ENCODE results near the gene FAM168A.
A peak's percentile ranks its signal among the peaks of the same experiment; 100 is the strongest.

Gene FAM168A, protein sequence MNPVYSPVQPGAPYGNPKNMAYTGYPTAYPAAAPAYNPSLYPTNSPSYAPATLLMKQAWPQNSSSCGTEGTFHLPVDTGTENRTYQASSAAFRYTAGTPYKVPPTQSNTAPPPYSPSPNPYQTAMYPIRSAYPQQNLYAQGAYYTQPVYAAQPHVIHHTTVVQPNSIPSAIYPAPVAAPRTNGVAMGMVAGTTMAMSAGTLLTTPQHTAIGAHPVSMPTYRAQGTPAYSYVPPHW

DNA sequence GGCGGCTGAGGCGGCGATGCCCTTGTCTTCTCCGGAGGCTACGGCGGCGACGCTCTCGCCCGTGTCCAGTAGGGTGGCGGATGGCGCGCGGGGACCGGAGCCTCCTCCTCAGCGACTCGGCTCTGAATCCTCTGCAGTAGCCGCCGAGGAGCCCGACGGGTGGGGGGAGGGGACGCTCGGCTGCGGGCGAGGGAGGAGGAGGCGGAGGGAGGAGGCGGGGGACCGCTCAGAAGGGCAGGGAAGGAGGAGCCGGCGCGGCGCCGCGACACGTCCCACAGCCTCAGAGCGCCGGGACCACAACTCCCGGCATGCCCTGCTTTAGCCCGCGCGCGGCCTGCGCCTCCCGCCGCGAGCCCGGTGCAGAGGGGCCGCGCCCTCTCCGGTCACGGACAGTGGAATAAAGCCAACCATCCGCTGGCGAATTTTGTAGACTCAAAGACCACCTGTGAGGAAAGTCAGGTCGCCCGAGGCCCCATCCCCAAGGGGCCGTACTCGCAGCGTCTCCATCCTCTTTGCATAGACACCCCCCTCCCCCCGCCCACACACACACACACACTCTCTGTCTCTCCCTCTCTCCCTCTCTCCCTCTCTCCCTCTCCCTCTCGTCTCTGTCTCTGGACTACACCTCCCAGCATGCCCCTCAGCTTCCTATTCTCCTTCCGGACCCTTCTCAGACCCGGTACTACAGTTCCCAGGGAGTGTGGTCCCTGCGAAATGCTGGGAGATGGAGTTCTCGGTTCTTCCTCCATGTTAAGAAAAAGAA is at the start of gene FAM168A:
TSS of gene FAM168A (minus strand) at position 157 of the 763 bp plus-strand sequence. CDS start 129,638 bp downstream, outside the sequence.
- DNase-seq, result peak; percentile 99

DNA sequence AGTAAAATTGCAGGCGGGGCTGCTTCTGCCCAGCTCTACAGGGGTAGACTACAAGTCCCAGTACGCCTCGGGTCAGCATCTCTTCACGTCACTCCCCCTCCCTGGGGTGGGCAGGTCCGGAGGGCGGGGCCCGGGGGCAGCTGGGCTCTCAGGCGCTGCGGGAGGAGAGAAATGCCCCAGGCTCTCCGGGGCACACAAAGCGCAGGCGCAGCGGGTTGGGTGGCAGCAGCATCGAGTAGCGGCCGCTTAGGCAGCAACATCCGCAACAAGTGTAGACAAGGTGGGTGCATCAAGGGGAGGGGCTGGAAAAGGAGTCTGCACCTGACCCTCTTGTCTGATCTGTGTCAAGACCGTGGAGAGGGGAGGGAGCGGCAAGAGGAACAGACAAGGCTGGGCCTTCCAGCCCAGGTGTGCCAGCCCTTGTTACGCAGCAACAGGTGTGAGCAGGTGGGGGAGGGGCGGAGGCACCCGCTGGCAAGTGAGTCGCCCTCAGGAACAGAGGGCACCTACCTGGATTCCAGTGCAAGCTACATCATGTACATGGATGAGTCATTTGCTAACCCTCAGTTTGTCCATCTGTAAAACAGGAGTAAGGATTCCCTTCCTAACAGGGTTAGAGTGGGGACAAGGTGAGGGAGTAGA is 49.7 kb upstream of the FAM168A start:
- peak; percentile 95 for DNase-seq

DNA sequence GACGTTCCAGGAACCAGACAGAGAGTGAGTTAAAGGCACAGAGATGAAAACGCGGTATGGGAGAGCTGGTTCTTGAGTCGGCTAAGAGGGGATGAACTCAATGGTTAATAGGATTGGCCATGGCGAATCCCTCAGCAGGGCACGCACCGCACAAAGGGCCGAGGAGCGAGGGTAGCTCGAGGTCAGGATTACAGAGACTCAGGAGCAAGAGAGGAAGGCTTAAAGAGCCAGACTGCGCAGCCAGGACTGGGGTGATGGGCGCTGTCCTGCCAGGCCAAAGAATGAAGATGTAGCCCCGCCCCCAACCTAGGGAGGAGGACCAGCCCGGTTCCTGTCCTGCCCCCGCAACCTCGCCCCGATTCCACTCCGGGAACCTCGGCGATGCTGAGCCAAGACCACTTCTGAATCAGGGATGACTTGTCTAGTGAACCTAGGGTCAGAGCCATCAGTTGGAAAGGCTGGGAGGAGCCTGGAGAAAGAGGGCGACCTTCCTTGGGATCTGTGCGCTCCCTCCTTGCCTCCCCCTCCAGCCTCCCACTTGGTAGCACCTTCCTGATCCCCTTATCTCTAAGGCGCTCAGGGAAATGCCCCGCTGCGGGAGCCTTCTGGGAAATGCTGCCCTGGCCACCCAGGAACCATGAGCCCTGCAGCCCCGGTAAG is 48.2 kb upstream of the FAM168A start, which contains the start of gene PLEKHB1:
TSS of gene PLEKHB1 (plus strand) at position 610 of the 660 bp plus-strand sequence. CDS start at position 638, 28 bp downstream.
- DNase-seq, result no peak

DNA sequence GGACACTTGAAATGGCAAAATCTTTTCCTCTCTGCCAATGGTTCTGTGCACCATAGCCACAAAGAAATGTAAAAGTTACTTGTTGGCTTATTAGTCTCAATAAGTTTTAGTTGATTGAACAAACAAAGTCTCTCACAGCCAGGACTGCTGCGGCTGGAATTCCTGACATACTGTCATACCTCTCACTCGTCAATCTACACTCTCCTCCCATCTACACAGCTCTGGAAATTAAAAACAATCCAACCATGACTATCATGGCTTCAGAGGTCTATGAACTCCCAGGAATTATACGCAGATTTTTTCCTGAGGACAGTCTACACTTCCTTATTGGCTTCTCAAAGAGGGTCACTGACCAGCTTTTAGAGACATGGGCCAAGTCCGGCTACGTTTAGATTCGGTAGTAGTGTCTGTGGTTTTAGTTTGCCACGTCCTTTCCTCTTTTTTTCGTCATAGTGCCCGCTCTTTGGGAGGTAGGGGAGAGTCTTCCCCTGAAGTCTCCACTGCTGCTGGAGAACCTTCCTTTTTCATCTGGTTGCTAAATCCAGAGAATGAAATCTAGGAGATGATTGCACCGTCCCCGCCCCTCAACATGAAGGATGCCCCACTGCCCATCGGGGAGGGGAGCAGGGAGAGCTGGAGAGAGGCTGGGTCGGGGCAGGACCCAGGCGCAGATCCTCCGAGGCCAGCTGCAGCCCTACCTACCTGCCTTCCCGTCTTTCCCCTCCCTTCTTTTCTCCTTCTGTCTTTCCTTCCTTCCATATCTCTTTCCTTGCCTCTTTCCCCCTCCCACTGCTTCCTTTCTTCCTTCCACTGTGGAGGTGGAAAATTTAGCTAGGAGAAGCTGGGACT is 47.4 kb upstream of the FAM168A start:
- no peak for DNase-seq

DNA sequence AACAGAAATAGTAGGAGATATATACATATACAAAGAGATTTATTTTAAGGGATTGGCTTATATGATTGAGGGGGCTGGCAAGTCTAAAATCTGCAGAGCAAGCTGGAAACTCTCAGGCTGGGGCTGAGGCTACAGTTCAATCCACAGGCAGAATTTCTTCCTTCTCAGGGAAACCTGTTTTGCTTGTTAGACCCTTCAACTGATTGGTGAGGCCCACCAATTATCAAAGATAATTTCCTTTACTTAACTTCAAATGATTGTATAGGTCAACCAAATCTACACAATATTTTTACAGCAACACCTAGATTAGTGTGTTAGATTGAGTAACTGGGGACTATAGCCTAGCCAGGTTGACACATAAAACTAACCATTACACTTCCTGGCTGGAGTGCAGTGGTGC is 43.8 kb upstream of the FAM168A start:
- no peak for DNase-seq

GRCh38 chr11:73640592-73640991 is 42.7 kb upstream of the FAM168A start:
- DNase-seq, result no peak

DNA sequence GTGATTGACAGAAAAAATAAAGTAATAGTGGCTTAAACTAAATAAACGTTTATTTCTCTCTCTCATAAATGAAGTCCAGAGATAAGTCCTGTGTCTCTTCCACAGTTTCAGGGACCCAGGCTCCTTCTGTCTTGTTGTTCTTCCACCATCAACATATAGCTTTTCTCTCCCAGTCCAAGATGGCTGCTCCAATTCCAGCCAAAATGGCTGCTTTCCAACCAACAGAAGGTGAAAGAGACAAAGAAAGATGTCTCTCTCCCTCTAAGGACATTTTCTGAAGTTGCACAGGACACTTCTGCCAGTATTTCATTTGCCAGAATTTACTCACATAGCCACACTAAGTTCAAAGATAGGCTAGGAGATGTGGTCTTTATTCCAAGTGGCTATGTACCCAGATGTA is 39.1 kb upstream of the FAM168A start:
- no peak for DNase-seq

DNA sequence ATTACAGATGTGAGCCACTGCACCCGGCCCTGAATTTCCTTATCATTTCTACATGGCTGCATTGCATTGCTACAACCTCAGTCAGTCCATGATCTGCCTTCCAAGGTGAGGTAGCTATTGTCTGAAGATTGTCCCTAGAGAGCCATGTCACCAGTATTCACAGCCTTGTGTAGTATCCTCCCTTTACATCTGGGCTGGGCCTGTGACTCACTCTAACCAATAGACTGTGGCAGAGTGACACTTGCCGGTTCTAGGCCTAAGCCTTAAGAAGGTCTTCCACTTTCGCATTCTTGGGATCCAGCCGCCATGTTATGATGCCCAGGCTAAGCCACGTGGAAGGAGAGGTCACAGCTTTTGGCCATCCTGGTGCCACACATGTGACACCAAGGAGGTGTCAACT is 38.3 kb upstream of the FAM168A start:
- DNase-seq, result no peak

- no peak for DNase-seq
Measured at GRCh38 chr11:73635721-73636120, 37.8 kb upstream of the FAM168A start.

DNA sequence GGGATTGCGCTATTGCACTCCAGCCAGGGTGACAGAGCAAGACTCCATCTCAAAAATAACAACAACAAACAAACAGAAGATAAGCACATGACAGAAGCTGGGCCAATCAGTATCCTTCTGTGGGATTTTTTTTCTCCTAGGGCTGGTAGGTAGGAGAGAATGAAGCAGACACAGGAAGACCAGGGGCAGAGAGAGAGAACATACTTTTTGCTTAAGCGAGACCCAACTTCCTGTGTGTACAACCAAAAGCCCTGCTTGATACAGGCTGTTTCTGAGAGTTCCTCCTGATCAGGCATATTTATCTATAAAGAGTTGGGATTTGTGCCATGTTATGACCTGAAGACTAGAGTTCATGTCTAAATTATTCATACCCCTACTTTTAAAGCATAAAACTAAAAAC is 36.1 kb upstream of the FAM168A start:
- DNase-seq, result no peak

DNA sequence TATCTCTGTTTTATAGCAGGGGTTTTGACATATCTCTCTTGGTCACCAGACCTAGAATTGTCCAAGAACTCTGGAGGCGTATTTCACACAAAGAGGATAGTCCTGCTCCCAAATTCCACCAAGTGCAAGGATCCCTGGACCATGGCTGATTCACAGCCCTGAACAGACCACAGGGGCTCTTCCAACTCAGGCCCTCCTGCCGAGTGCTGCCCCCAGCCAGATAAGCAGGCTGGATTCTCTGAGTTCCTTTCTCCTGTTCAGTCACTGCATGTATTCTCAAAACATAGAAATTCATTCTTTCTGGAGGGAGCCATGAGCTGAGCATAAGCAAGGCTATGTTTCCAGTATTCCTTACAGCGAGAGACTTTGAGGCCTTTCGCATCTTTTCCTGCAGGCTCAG is 35.1 kb upstream of the FAM168A start:
- no peak for DNase-seq

DNA sequence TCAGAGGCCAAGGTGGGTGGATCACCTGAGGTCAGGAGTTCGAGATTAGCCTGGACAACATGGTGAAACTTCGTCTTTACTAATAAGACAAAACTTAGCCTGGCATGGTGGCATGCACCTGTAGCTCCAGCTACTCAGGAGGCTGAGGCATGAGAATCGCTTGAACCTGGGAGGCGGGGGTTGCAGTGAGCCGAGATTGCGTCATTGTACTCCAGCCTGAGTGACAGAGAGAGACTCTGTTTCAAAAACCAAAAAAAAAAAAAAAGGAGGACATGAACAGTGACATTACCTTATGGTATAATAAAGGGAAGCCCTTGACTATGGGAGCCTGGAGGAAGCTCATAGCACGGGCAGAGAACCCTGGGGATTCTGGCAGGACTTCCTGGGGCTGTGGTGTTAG is 32.0 kb upstream of the FAM168A start:
- DNase-seq, result no peak

GRCh38 chr11:73625696-73626318 is 27.9 kb upstream of the FAM168A start:
- DNase-seq, result peak; percentile 86

DNA sequence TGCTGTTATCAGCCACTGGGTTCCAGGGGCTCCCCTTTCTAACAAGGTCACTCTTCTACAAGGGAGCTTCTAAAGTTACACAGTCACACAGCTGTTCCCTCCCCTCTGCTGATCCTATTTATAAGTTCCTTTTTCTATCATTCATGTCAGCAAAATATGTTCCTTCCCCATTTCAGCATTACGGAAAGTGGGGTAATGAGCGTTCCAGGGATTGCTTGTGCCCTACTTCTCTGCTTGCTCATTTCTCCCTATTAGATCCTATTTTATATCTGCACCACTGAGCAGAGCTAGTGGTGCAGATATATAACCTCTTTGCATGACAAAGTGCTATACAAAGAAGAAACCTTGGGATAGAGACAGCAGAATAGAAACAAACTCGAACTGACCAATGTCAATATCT is 25.8 kb upstream of the FAM168A start:
- no peak for DNase-seq

- no peak for DNase-seq
Measured at GRCh38 chr11:73622926-73623593, 25.1 kb upstream of the FAM168A start.

GRCh38 chr11:73614591-73614990 is 16.7 kb upstream of the FAM168A start:
- no peak for DNase-seq

GRCh38 chr11:73612601-73613140 is 14.8 kb upstream of the FAM168A start:
- no peak for DNase-seq

- peak; percentile 88 for DNase-seq
Measured at GRCh38 chr11:73598719-73599379, 937 bp upstream of the FAM168A start.

DNA sequence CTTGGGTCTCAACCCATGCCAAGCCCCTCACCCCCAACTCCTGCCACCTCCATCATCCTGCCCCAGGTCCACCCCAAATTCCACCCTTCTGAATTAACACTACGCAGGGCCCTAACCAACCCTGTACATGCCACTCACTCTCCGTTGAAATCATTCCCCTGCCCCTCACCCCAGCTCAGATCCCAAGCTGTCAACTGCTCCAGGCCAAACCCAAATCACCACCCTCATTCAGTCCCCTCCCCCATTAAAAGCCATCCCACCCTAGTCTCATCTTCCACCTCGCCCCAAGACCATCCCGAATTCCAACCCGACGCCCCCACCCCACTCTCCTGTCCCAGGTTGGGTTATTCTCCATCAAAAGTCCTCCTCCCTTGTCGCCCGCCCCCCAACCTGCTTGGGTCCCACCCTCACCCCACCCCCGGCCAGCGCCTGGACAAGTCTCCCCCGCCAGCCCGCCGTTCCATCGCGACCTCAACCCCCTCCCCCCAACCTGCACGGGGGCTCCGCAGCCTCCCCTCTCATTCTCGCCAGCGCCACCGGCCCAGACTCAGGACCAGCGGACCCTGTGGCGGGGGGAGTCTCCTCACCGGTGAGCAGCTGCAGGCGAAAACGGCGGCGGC is 466 bp downstream of the FAM168A start:
- DNase-seq, result peak; percentile 73

- no peak for DNase-seq
Measured at GRCh38 chr11:73596547-73596946, 1.4 kb downstream of the FAM168A start.

Measured in DMS79 treated with DMSO at 0.1 percent for 48 hours (cell line).